HG03064 (cell line): Measurements from ENCODE around the gene SMIM22.

Source experiments
- ATAC-seq: cut with Tn5 transposase; IDR thresholded peaks from one replicate; pipeline ENCODE4 v1.9.1; 2021; ENCODE audit warnings: low read depth; ENCODE audit not compliant: unreplicated experiment

The SMIM22 gene, protein sequence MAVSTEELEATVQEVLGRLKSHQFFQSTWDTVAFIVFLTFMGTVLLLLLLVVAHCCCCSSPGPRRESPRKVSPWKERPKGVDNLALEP

GRCh38 chr16:4795181-4795827 is at the start of gene SMIM22:
TSS of gene SMIM22 (plus strand) at chr16:4795369. CDS start at chr16:4795735, 366 bp downstream.
- no peak for ATAC-seq

- ATAC-seq = no peak
These were observed 49.0 kb upstream of the SMIM22 start for GRCh38 chr16:4746215-4746614.

DNA sequence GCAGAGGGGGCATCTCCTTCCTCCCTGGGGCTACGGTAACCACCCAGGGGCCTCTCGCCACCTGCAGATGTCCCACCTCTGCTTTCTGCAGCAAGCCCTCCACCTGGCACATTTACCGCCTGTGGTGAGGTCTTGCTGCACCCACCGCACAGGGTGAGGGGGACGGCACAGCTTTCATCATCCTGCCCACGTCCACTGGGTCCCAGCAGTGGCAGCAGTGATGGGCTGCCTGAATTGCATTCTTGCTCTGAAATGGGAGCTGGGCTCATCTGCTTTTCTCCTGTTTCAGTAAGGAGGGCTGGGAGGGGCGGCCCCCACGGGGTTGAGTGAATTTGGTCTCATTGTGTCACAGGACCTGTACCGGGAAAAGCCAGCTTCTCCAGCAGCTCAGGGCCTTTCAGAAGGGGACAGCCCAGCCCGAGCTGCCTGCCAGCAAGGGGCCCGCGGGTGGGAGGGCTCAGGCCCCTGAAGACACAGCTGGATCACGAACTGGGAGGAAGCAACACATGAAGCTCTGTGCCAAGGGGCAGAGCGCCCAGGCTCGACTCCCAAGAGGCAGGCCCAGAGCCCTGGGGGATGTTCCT is 48.1 kb upstream of the SMIM22 start:
- ATAC-seq = no peak

- no peak for ATAC-seq
These were observed 47.1 kb upstream of the SMIM22 start for GRCh38 chr16:4747906-4748681.

DNA sequence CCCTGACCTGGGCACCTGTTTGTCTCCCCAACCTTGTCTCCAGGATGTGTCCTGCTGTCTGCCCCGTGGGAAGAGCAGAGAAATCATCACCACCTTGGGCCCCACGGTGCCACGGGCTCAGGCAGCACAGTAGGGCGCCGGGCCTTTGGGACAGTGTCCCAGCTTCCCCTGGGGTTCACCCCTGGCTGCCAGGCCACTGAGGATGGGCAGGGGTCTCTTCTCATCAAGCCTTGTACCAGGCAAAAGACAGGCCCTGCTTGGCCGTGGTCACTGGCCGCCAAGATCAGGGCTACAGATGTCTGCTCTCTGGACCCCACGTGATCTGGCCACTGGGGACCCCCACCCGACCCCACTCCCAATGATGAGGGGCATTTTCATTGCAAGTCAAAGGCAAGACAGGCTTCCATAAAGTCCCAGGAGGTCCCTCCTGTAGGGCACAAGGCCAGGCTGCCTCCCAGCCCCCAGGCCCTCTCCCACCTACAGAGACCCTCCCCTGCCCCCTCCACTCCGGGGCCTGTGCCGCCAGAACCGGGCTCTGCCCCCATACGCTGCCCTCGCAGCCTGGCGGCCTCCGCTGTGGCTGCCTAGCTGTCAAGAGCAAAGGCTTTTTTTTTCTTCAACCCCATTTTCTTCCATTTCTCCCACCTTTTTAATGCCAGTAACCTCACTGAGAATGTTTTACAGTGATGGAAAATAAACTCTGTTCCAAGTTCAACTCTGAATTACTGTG is 46.3 kb upstream of the SMIM22 start:
- ATAC-seq = no peak

- ATAC-seq = no peak
These were observed 45.4 kb upstream of the SMIM22 start for GRCh38 chr16:4749700-4750257.

- ATAC-seq = no peak
These were observed 44.3 kb upstream of the SMIM22 start for GRCh38 chr16:4750896-4751295.

GRCh38 chr16:4752351-4753100 is 42.6 kb upstream of the SMIM22 start:
- ATAC-seq = no peak

- no peak for ATAC-seq
These were observed 41.9 kb upstream of the SMIM22 start for GRCh38 chr16:4753227-4753626.

GRCh38 chr16:4754865-4755264 is 40.3 kb upstream of the SMIM22 start:
- ATAC-seq = no peak

- ATAC-seq = no peak
These were observed 39.5 kb upstream of the SMIM22 start for GRCh38 chr16:4755687-4756086.

- no peak for ATAC-seq
These were observed 34.8 kb upstream of the SMIM22 start for GRCh38 chr16:4760221-4760910.

GRCh38 chr16:4762205-4762604 is 33.0 kb upstream of the SMIM22 start:
- ATAC-seq = no peak

GRCh38 chr16:4763791-4764190 is 31.4 kb upstream of the SMIM22 start:
- ATAC-seq = no peak

GRCh38 chr16:4765511-4766474 is 29.4 kb upstream of the SMIM22 start:
- no peak for ATAC-seq

- ATAC-seq = peak; percentile 83
These were observed 28.1 kb upstream of the SMIM22 start, which contains the start of gene ZNF500 for GRCh38 chr16:4766875-4767628. TSS of gene ZNF500 (minus strand) at chr16:4767162. CDS start at chr16:4765978, 1,184 bp downstream.

- no peak for ATAC-seq
These were observed 27.2 kb upstream of the SMIM22 start for GRCh38 chr16:4767872-4768548.
